A673 (cell line): Measurements from ENCODE around the gene HYDIN. TPM values are rescaled to one million over a fixed set of nuclear protein-coding genes. Genes with fewer than 3 reads are reported as not detected.

Experiments
- BruUV-seq: library from RNA; stranded (reverse); fragments of 400-500 nt; replicated peaks from 2 replicates; lab custom pipeline; 2021; lab: Mats Ljungman, UMichigan
- CTCF ChIA-PET: fragments of 300-600 bp; sonication (Branson Sonifier 250); formaldehyde crosslinking; loops from one replicate; lab custom pipeline; 2022; ENCODE audit warnings: antibody characterized with exemption; lab: Charles Lee
- POLR2A ChIA-PET: fragments of 300-600 bp; sonication (Branson Sonifier 250); formaldehyde crosslinking; loops from one replicate; lab custom pipeline; 2022; ENCODE audit warnings: antibody characterized with exemption; ENCODE audit not compliant: low non-redundant PET; lab: Charles Lee
- DNase-seq: peaks from one replicate; pipeline ENCODE4 v3.0.0-alpha.2; 2015; ENCODE audit warnings: low spot score
- H3K27ac ChIP-seq: fragments of 200-600 bp; sonication (generic); 2 replicates; pipeline ENCODE4 v1.5.1; 2016; ENCODE audit warnings: mixed run types, low read depth, mild to moderate bottlenecking, mixed read lengths, antibody characterized with exemption, low read length; ENCODE audit not compliant: poor library complexity, severe bottlenecking
- H3K27me3 ChIP-seq: fragments of 200-600 bp; sonication (generic); replicated peaks from 2 replicates; pipeline ENCODE4 v1.6.1; 2017; ENCODE audit warnings: mixed run types, low read depth, mild to moderate bottlenecking, mixed read lengths, antibody characterized with exemption, low read length; ENCODE audit not compliant: insufficient read depth, poor library complexity
- H3K36me3 ChIP-seq: fragments of 200-600 bp; sonication (generic); 2 replicates; pipeline ENCODE4 v1.6.1; 2016; ENCODE audit warnings: mixed run types, mild to moderate bottlenecking, mixed read lengths, antibody characterized with exemption, low read length; ENCODE audit not compliant: insufficient read depth, poor library complexity, severe bottlenecking
- H3K4me1 ChIP-seq: fragments of 200-600 bp; sonication (generic); 2 replicates; pipeline ENCODE4 v1.6.1; 2017; ENCODE audit warnings: mixed run types, mild to moderate bottlenecking, mixed read lengths, antibody characterized with exemption, low read length; ENCODE audit not compliant: insufficient read depth, poor library complexity, severe bottlenecking
- H3K4me3 ChIP-seq: fragments of 200-600 bp; sonication (generic); 2 replicates; pipeline ENCODE4 v1.5.1; 2016; ENCODE audit warnings: low read depth, mixed run types, mild to moderate bottlenecking, mixed read lengths, low read length; ENCODE audit not compliant: poor library complexity, severe bottlenecking
- H3K9me3 ChIP-seq: fragments of 200-600 bp; sonication (generic); 2 replicates; pipeline ENCODE4 v1.6.1; 2016; ENCODE audit warnings: mixed run types, low read depth, mild to moderate bottlenecking, mixed read lengths, antibody characterized with exemption, low read length; ENCODE audit not compliant: poor library complexity, severe bottlenecking
- EZH2 ChIP-seq: fragments of 200-600 bp; sonication (generic); IDR thresholded peaks from 2 replicates; pipeline ENCODE4 v1.6.1; 2017; ENCODE audit warnings: borderline replicate concordance, low read depth, mild to moderate bottlenecking, mixed read lengths, antibody characterized with exemption, low read length; ENCODE audit not compliant: poor library complexity, severe bottlenecking
- intact Hi-C: fragments of 100-400 bp; cut with micrococcal nuclease; formaldehyde crosslinking; loops from one replicate; pipeline ENCODE4 v1.10.0; 2022; ENCODE audit not compliant: unreplicated experiment
- total RNA-seq: library from RNA; stranded (reverse); gene quantifications from 2 replicates; pipeline ENCODE4 v1.2.3, GENCODE V29; 2021
- TF ChIP-seq, protein P1 (sequence below): fragments of 300-800, 200-600 bp; sonication (generic); conservative IDR thresholded peaks from 2 replicates; pipeline ENCODE4 v1.5.1; 2017; ENCODE audit warnings: low read depth, mild to moderate bottlenecking, antibody characterized with exemption, low read length, moderate library complexity, mixed read lengths

Gene HYDIN
- total RNA-seq, 1 experiment from 2014 or later = not detected

DNA sequence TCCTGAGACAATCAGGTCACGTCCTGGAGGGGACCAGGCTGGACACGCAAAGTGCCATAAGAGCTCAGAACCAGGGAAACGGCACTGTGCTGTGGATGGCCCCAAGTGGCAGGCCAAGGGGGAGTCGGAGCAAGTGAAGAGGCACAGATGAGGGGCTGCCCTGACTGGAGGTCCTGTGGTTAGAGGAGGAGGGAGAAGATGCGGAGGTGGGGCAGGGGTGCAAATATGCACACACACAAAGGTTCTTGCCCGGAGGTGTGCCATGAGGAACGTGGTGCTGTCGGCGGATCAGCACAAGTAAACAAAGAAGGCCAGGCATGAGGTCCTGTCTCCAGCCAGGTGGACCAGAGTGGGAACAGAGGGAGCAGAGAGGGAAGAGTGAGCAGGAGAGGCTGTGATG is 453.0 kb downstream of the HYDIN start:
- no peak overlapping the region for H3K27ac ChIP-seq
- H3K4me1 ChIP-seq = peaks cover 5% of the 10 kb centered on the region
- BruUV-seq = no TSS peak
- DNase-seq = no peak
- intact Hi-C loops = no loop called here
- no peaks in the 10 kb centered on the region for H3K27me3 ChIP-seq
- TF ChIP-seq, protein P1, sequence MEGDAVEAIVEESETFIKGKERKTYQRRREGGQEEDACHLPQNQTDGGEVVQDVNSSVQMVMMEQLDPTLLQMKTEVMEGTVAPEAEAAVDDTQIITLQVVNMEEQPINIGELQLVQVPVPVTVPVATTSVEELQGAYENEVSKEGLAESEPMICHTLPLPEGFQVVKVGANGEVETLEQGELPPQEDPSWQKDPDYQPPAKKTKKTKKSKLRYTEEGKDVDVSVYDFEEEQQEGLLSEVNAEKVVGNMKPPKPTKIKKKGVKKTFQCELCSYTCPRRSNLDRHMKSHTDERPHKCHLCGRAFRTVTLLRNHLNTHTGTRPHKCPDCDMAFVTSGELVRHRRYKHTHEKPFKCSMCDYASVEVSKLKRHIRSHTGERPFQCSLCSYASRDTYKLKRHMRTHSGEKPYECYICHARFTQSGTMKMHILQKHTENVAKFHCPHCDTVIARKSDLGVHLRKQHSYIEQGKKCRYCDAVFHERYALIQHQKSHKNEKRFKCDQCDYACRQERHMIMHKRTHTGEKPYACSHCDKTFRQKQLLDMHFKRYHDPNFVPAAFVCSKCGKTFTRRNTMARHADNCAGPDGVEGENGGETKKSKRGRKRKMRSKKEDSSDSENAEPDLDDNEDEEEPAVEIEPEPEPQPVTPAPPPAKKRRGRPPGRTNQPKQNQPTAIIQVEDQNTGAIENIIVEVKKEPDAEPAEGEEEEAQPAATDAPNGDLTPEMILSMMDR = no peak
- no peak for TF ChIP-seq EZH2
- H3K36me3 ChIP-seq = peaks cover 13% of the 10 kb centered on the region
- ChIA-PET POLR2A (no interaction called here), CTCF (no interaction called here)
- H3K9me3 ChIP-seq = no peaks in the 10 kb centered on the region
- no peak overlapping the region for H3K4me3 ChIP-seq

DNA sequence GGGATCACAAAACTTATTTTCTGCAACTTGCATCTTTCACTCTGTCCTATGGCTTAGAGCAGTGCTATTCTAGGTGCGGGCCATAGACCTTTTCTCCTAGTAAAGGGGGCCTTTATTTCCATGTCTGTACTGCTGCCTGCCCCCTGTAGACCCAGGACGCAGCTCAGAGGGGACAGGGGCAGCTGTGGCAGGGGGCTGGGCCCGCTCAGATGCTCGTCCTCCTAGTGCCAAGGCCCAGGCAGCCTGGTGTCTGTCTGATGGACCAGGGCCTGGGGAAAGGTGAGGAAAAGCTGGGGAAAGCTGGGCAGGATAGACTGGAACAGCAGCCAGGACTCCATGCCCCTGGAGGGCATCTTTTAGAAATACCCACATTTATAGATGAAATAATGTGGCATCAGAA is 455.1 kb downstream of the HYDIN start:
- H3K36me3 ChIP-seq = peaks cover 8% of the 10 kb centered on the region
- no peak for TF ChIP-seq EZH2
- TF ChIP-seq, protein P1 = no peak
- intact Hi-C loops = no loop called here
- ChIA-PET CTCF (no interaction called here), POLR2A (no interaction called here)
- no peak overlapping the region for H3K27ac ChIP-seq
- no peaks in the 10 kb centered on the region for H3K27me3 ChIP-seq
- H3K4me1 ChIP-seq = peaks cover 5% of the 10 kb centered on the region
- no peak for DNase-seq
- no TSS peak for BruUV-seq
- H3K4me3 ChIP-seq = no peak overlapping the region
- no peaks in the 10 kb centered on the region for H3K9me3 ChIP-seq

GRCh38 chr16:70774261-70774660 is 456.3 kb downstream of the HYDIN start:
- CTCF ChIA-PET = no interaction called here
- Histone ChIP-seq H3K9me3 (no peaks in the 10 kb centered on the region), H3K4me3 (no peak overlapping the region), H3K27me3 (no peaks in the 10 kb centered on the region), H3K4me1 (peaks cover 3% of the 10 kb centered on the region), H3K36me3 (peaks cover 8% of the 10 kb centered on the region), H3K27ac (no peak overlapping the region)
- no TSS peak for BruUV-seq
- intact Hi-C loops = no loop called here
- POLR2A ChIA-PET = no interaction called here
- DNase-seq = no peak
- TF ChIP-seq, protein P1 = no peak
- TF ChIP-seq EZH2 = no peak
